ENCODE results near the gene OLIG1.

DNA sequence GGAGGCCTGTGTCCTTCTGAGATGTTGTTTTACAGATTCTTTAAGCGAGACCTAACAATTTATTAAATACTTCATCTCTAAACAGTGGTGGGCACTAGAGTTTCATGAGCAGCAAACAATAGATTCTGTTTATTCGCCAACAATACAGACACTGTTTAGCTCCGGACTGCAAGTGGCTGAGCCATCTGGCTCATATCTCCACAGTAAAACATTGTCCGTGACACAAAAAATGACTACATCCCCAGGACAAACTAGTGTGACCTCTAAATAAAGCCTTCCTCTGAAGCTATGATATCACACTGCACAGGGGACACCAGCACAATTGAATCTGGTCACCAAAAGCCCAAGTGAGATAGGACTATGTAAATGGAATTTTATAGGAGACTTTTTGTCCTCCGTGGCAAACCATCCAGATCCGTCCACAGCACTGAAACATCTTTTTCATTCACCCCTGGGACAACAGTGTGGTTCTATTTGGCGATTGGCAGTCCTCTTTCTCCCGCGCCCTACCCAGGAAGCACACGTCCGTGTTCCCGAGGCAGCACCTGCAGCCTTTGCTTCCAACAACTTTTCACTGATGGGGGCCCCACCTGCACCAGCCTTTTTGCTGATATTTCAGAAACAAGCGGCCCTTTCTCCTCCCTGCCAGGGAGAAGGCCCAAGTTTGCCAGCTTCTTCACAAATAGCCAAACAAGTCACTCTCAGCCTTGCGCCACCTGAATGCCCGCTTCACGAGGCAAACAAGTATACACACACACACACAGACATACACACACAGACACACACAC, 47.4 kb downstream of the OLIG1 start:
- TF ChIP-seq, protein P1, sequence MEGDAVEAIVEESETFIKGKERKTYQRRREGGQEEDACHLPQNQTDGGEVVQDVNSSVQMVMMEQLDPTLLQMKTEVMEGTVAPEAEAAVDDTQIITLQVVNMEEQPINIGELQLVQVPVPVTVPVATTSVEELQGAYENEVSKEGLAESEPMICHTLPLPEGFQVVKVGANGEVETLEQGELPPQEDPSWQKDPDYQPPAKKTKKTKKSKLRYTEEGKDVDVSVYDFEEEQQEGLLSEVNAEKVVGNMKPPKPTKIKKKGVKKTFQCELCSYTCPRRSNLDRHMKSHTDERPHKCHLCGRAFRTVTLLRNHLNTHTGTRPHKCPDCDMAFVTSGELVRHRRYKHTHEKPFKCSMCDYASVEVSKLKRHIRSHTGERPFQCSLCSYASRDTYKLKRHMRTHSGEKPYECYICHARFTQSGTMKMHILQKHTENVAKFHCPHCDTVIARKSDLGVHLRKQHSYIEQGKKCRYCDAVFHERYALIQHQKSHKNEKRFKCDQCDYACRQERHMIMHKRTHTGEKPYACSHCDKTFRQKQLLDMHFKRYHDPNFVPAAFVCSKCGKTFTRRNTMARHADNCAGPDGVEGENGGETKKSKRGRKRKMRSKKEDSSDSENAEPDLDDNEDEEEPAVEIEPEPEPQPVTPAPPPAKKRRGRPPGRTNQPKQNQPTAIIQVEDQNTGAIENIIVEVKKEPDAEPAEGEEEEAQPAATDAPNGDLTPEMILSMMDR (IDR thresholded peaks at IDR 0.05; ENCODE audit: insufficient read depth, low read length), result no peak
- no peak for TF ChIP-seq POLR2AphosphoS5 (IDR thresholded peaks at IDR 0.05; ENCODE audit: low read depth)
- no peak for TF ChIP-seq GABPA (IDR thresholded peaks at IDR 0.05; ENCODE audit: low read depth)
- no peak for TF ChIP-seq SPI1 (IDR thresholded peaks at IDR 0.05; ENCODE audit: borderline replicate concordance, low read depth)
